ENCODE results near the gene NELFA.

The NELFA gene

DNA sequence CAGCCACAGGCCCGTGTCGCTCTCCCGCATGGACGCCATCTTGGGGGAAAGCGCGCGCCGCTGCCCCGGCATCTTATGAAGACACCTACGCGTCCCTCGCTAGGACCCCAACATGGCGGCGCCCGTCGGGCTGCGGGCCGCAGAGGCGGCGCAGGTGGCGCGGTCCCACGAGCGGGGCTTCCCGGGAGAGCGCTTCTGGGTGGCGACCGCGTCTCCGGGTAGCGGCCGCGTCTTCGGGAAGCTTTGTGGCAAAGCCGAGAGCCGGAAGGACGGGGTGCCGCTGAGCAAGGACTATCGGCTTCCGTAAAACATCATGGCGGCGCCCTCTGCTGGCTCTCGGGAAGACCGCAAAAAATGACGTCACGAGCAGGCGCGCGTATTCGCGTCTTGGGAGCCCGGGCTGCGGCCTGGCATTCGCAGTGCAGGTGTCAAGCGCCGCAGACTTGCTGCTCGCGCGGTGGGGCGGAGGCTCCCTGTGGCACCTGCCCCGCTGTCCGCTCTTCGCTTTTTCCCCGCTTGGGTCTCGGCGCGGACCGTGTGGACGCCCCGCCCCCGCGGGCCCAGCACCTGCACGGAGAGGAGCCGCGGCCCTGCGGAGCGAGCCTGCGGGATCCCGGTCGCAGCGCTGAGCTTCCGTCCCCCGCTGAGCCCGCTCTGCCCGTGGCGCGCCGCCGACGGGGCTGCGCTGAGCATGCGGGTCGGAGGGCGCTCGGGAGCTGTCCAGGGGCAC lies at the start of gene NELFA:
Gene NELFA (minus strand): TSS at position 54 of the 730 bp plus-strand sequence. CDS start 15 bp downstream, at position 39.
- FAIRE-seq = no peak

DNA sequence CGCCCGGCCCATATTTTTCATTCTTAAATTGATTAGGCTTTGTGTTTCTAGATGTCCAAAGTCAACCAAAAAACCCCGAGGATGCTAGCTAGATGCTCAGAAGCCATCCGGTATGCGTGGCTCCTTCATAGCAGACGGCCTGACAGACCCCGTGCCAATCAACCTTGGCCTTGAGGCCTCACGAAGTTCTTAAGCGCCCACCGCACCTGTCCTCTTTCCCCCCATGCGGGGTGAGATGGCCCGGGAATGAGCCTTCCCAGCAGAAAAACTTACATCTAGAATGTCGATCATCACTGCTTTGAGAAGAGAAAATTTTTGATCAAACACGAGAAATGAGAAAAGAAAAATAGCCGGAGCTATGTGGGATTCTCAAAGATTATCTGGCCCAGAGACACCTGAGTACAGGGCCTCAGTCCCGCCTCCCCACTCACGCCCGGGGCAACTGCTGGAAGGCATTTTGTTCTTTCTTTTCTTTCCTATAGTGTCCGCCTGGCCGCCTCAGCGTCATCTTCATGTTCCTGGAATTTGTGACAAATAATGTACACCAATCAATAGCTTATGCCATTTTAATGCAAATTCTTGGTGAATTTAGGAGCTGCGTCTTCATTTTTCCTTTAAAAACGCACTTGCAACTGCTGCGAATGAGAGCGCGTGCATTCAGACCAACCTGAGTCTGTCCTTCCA lies 48.8 kb upstream of the NELFA start:
- FAIRE-seq = no peak

DNA sequence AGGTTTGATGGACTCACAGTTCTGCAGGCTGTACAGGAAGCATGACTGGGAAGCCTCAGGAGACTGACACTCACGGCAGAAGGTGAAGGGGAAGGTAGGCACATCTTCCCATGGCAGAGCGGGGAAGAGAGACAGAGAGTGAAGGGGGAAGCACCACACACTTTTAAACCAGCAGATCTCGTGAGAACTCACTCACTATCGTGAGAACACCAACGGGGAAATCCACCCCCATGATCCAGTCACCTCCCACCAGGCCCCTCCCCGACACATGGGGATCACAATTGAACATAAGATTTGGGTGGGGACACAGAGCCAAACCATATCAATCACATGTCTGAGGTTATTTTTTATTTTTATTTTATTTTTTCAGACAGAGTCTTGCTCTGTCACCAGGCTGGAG lies 45.4 kb upstream of the NELFA start:
- no peak for FAIRE-seq

DNA sequence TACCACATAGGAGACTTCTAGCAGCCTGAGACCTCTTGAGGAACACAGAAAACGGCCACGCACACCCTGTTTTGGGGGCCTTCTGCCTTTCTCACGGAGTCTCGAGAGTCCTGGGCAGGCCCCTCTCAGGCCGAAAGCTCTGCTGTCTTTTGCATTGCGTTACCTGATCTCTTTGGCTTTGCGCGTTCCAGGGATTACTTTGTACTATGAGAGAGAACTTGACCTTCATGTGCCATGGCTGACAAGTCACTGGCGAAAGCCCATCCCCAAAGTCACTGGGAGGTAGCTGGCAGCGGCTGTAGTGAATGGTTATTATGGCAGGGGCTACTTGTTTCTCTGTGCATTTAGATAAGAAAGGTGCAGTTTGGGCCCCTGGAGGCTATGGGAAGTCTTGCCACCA lies 42.3 kb upstream of the NELFA start:
- no peak for FAIRE-seq

DNA sequence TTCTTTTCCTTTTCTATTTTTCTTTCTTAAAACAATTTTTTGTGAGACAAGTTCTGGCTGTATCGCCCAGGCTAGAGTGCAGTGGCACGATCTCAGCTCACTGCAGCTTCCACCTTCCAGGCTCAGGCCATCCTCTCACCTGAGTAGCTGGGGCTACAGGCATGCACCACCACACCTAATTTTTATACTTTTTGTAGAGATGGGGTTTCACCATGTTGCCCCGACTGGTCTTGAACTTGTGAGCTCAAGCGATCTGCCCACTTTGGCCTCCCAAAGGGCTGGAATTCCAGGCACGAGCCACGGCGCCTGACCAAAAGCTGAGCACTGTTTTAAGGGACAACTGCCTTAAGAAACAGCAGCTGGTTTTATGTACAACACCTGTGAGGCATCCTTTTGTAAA lies 41.0 kb upstream of the NELFA start:
- FAIRE-seq = no peak

DNA sequence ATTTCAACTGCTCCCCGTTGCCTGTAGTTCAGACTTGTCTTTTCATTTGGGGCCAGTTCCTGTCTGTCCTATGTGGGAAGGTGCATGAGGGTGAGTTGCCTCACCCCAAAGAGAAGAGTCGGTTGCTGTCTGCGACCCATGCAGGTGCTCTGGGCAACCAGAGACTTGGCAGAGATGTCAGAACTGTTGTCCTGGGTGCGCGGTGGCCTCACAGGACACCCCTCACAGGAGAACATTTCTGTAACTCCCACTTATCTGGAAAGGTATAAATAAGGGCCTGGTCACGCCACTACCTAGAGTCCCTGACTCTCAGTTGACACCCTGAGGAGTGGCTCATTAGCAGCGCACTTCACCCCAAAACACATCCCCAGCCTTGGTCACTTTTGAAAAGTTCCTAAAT lies 40.6 kb upstream of the NELFA start:
- no peak for FAIRE-seq

DNA sequence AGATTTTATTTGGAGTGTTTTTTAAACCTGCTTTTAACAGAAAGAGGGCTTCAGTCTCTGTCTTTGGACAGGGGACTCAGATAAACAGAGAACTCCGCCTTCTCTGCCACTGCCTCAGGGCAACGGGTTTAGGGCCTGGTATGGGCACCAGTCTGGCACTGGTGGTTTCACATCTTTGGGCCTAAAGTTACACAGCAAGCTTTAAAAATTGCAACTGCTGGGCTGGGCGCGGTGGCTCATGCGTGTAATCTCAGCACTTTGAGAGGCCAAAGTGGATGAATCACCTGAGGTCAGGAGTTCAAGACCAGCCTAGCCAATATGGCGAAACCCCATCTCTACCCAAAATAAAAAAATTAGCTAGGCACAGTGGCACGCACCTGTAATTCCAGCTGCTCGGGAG lies 40.1 kb upstream of the NELFA start:
- no peak for FAIRE-seq

DNA sequence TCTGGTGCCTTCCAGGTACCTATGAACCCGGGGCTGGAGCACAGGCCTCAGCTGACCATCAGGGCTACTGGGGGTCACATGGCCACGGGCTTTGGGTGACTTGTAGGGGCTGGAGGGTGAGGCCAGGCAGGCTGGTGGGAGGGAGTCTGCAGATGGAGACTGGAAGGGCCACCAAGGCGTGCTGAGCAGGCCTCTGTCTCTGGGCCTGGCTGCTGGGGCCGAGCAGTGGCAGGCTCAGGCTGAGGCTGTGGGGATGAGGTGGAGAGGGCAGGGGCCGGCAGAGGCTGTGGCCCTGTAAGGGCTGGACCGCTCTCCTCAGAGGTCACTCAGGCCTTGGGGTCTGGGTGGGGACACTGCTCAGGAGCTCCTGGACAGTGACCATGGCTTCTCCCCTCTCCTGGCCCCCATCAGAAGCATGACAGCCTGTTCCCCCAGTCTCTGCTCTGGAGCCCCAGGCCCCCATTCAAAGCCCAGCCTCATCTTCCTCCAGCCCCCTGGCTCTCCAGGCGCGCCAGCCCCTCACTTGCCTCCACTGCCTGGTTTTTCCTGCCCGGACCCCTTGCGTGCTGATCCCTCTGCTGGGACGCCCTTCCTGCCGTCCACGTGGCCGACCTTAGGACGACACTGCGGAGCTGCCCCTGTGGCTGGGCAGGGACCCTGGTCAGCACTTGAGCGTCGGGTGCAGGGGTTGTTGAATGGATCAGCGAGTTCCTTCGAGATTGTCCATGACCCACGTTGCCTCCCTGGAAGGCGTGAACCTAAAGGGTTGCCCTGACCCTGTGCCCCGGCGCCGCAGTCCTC lies 39.2 kb upstream of the NELFA start:
- FAIRE-seq = no peak

DNA sequence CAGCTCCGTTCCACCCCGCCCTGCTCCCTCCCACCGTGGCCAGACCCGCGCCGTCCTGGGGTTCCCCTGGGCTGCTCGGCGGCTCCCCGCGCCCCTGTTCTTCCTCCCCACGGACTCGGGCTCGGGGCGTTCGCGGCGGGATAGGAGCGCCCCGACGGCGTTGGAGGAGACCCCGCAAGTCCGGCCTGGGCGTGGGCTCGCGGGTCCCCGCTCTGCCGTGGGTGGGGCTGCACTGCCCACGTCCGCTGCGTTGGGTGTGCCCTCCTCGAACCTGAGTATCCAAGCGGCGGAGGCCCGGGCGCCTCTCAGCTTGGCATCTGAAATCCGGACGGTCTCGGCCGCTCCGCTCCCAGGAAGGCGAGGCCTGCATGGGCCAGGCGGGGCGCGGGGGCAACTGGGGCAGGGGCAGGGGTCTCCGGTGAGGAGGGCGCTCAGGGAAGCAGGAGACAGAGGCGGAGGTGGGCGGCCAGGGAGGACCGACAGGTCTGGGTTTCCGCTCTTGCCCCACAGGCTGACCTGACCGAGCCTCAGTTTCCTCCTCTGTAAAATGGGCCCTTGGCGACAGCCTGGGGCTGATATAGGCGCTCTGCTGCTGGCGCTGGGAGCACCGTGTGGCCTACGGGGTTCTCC lies 38.4 kb upstream of the NELFA start:
- no peak for FAIRE-seq

DNA sequence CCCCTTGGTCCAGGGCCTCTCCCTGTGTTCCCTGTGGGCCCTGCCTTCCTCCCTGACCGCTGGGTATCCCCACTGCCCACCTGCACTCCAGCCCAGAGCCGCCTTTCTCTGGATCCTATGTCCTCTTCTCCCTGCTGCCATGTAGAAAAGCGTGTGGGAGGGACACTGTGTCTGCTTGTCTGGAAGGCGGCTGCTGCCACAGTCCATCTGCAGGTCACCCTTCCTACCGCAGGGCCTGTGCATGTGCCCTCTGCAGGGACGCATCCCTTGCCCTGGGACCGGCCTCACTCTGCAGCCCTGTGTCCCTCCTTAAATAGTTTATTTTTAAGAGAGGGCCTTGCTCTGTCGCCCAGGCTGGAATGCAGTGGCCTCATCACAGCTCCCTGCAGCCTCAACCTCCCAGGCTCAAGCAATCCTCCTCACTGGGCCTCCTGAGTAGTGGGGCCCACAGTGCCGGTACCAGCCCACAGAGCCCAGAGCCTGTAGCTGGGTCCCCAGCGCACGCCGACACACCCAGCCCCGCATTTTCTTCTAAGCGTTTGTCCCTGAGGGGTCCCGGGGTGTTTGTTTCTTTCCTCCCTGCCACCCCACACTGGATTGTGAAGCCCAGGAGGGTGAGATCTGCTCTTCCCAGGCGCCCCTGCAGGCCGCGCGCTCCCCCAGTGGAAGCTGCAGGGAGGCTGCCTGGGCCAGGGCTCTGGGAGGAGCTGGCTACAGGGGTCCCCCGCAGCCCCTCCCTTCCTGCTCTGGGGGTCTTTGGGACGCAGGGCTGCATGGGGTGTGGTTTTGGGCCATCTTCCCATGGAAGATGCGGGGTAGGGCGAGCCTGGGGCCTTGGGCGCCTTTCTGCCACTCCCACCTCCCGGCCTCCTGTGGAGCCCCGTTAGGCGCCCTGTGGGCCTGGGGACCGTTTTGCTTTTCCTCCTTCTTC lies 37.5 kb upstream of the NELFA start:
- no peak for FAIRE-seq

DNA sequence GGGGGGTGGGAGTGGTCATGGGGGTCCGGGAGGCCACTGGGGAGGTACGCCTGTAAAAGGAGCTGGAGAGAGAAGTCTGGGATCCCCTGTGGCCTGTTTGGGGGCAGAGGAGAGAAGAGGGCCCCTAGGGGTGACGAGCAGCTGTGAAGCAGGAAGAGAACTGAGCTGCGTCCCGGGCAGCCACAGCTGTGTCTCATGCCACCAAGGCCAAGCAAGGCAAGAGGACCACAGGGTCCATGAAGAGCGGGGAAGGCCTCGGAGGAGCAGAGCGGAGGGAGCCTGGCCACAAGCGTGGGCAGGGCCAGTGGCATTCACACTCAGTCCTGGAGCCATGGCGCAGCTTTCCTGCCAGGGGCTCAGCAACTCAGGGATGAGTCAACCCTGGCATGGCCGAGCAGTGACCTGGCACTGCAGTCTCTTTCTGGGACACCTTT lies 36.8 kb upstream of the NELFA start:
- no peak for FAIRE-seq

DNA sequence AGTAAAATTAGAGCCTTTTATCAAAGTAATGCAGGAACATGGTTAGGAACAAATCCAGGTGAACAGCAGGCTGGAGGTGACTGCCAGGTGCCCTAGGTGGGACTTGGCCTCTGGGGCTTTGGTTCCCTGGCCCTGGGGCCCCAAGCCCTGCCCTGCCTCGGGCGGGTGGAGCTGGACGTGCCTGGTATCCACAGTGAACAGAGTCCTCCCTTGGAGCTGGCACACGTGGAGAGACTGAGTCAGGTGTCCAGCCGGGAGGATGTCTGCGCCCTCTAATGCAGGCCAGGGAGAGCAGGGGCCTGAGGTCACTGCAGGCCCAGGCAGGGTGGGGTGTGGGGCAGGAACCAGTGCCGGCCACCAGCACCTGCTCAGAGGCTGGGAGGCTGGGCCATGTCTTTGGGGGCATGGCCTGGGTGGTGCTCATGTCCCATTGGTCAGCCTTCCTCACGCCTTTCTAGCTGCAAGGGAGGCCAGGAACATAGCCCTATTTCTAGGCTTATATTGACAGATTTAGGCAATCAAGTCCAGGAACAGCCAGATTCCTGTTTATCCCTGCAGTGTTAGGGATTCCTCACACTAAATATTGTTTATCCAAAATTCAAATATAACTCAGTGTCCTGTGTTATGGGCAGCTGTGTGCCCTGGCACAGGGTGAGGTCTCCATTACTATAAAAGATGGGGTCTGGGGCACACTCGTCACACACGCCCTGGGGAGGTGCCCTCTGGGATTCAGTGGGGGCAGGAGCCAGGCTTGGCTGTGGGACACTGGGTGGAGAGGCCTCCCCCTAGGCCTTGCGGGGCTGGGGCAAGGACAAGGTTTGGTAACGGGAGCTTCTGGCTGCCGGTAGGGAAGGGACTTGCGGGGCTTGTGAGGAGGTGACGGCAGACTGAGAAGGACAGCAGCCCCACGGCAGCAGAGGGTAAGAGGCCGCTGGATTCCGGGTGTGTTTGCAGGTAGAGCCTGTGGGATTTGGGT lies 36.1 kb upstream of the NELFA start:
- FAIRE-seq = no peak

DNA sequence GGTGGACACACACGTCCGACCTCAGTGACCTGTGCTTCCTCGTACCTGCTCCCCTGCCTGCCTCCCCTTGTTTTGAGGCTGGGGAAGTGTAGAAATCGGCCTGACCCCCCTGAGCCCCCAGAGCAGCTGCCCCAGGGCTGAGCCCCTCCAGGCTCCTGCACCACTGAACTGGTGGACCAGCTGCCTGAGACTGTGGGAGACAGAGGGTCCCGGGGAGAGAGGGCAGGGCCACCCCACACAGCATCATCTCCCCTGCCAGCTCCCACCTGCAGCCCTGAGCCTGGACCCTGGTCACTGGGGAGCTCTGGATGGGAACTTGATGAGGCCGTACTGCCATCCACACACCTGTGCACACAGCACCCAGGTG lies 35.3 kb upstream of the NELFA start:
- FAIRE-seq = no peak

DNA sequence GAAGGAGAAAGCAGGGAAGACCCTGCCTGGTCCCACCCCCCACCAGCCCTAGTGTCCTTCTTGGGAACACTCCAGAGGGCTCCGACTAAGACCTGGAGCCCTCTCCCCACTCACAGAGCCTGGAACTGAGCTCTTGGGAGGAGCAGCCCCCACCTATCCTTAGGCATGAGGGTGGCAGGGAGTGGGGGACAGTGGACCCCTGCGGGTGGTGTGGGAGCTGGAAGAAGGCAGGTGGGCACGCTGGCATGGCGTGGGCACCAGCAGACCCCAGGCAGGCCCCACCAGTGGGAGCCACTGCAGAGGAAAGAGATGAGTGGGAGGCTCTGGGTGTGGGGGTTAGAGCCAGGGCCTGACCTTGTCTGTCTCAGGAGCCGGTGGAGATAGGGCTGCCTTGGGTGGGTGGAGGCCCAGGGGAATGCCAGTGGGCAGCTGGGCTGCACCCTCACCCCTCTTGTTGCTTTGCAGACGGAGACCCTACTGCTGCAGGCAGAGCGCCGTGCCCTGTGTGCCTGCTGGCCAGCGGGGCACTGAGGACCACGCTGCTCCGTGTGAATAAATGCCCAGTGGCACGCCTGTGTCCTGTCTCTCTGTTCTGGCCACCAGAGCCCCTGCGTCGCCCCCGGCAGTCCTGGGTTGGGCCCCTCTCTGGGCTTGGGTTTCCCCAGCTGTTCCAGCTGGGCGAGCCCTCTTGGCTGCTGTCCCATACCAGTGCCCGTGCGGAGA lies 34.8 kb upstream of the NELFA start:
- FAIRE-seq = no peak

DNA sequence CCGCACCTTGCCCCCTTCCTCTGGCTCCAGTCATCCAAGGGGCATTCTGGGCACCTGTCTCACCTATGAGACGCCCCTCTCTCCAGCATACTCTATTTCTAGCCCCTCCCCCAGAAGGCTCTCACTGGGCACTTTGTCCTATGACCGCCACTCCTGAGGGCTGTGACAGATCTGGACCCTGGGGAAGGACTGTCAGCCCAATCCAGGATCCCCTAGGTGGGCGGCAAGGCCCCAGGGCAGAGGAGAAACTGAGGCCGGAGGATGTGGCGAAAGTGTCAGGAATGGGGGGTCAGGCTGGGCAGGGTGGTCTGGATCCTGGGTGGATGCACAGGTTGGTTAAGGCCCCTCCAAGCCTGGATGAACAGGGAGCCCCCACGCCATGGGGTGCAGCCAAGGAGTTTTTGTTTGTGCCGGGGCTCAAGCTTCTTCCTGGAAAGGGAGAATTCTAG lies 34.2 kb upstream of the NELFA start:
- FAIRE-seq = no peak

DNA sequence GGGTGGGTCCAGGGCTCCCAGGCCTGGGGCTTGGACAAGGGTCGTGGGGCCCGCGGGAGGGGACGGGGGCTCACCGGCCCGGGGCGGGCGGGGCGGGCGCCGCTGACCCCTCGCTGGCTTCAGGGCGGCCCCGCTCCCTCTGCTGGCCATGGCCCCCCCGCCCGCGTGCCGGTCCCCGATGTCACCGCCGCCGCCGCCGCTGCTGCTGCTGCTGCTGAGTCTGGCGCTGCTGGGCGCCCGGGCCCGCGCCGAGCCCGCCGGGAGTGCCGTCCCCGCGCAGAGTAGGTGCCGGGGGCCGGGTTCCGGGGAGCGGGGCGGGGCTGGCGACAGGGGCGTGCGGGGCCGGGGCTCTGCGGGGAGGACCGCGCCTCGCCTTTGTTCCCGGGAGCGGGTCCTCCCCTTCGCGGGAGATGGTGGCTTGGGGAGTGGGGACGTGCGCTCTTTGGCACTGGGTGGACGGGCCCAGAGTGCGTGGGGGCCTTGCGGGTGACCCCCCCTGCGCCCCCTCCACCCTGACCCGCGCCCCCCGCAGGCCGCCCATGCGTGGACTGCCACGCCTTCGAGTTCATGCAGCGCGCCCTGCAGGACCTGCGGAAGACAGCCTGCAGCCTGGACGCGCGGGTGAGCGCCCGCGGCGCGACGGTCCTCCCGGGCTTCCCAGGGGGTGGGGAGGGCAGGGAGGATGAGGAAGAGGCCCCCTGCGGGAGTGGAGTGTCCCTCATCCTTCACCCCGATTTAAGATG lies 33.6 kb upstream of the NELFA start:
- FAIRE-seq = no peak

DNA sequence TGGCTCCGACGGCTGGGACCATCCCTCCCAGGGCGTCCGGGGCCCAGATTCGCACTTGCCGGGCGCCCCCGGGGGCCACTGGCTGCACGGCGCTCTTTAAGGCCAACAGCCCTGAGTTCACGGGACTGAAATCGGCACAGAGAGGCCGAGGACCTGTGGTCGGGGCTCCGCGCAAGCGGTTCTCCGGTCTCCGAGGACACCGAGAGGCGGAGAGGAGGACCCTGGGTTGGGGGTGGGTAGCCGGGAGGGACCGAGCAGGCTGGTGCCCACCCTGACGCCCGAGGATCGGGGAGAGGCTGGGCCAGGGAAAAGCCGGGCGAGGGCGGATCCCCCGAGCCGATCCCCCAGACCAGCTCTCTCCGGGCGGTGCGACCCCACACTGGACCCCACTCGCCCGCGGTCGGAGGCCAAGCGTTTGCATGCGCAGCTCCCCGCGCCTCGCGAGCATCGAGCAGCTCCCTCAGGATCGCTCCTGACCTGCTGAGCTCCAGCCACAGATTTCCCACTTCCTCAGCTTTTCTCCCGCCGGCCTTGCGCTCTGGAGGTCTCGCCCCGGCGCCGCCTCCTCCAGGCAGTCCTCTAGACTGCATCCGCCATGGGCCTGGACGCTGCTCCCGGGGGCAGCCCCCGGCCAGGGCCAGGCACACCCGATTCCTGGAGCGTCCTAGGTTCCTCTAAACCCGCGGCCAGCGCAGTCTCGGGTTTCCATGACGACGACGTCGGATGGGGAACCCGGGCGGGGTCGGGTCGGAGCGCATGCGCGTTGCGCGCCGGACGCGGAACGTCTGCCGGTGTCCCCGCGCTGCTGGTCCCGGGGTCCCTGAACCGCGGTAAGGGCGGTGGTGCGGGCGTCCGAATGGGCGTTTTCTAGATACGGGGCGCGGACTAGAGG lies 32.7 kb upstream of the NELFA start:
- no peak for FAIRE-seq
